ENCODE results near the gene INPP5F.

Gene INPP5F

GRCh38 chr10:119853574-119853973 lies 127.7 kb downstream of the INPP5F start:
- CTCF ChIA-PET, result interaction anchor here (1.4 kb wide), 1 partner anchor 100 kb away, joined by 4 read pairs; no protein-coding TSS in a partner anchor
- Histone ChIP-seq H3K4me3 (ENCODE audit: control insufficient read depth in 1 of 7, extremely low read depth in 1 of 7, insufficient read depth in 4 of 7, low read depth in 2 of 7, low read length in 6 of 7) (no peak overlapping the region), H3K27ac (ENCODE audit: insufficient read depth in 1 of 2, low read depth in 1 of 2, low read length in 2 of 2, poor library complexity in 1 of 2, severe bottlenecking in 2 of 2) (peak overlapping the region in 1 of 2 experiments; percentile 2), H3K9me3 (ENCODE audit: control extremely low read depth in 1 of 5, control insufficient read depth in 4 of 5, insufficient read depth in 2 of 5, low read depth in 1 of 5, low read length in 4 of 5) (no peaks in the 10 kb centered on the region), H3K36me3 (ENCODE audit: control insufficient read depth in 4 of 4, insufficient read depth in 4 of 4, low read length in 3 of 4) (peaks cover 15 to 74% (median 45%) of the 10 kb centered on the region in 4 experiments), H3K4me1 (ENCODE audit: control extremely low read depth in 1 of 4, control insufficient read depth in 4 of 4, insufficient read depth in 4 of 4, low read length in 3 of 4) (no peaks in the 10 kb centered on the region), H3K27me3 (replicated peaks in 2 of 5; ENCODE audit: control insufficient read depth in 4 of 5, insufficient read depth in 5 of 5, low read length in 4 of 5) (no peaks in the 10 kb centered on the region)
- POLR2A ChIA-PET, result interaction anchor here (0.7 kb wide), 1 partner anchor 116 kb away, joined by 3 read pairs; no protein-coding TSS in a partner anchor
- DNase-seq, result no peak
- WGBS (ENCODE audit: insufficient coverage), result 100% methylated on average over 1 of the region's 1 CpG

- POLR2A ChIA-PET, result interaction anchor here (0.5 kb wide), 1 partner anchor 106 kb away, joined by 3 read pairs; no protein-coding TSS in a partner anchor
- Histone ChIP-seq H3K36me3 (ENCODE audit: control insufficient read depth in 4 of 4, insufficient read depth in 4 of 4, low read length in 3 of 4) (peaks cover 5 to 38% (median 24%) of the 10 kb centered on the region in 4 experiments), H3K27me3 (replicated peaks in 2 of 5; ENCODE audit: control insufficient read depth in 4 of 5, insufficient read depth in 5 of 5, low read length in 4 of 5) (no peaks in the 10 kb centered on the region), H3K27ac (ENCODE audit: insufficient read depth in 1 of 2, low read depth in 1 of 2, low read length in 2 of 2, poor library complexity in 1 of 2, severe bottlenecking in 2 of 2) (no peak overlapping the region), H3K4me1 (ENCODE audit: control extremely low read depth in 1 of 4, control insufficient read depth in 4 of 4, insufficient read depth in 4 of 4, low read length in 3 of 4) (peaks cover 0 to 14% (median 3%) of the 10 kb centered on the region in 4 experiments), H3K9me3 (ENCODE audit: control extremely low read depth in 1 of 5, control insufficient read depth in 4 of 5, insufficient read depth in 2 of 5, low read depth in 1 of 5, low read length in 4 of 5) (no peaks in the 10 kb centered on the region), H3K4me3 (ENCODE audit: control insufficient read depth in 1 of 7, extremely low read depth in 1 of 7, insufficient read depth in 4 of 7, low read depth in 2 of 7, low read length in 6 of 7) (no peak overlapping the region)
- CTCF ChIA-PET, result interaction anchor here (0.8 to 4.8 kb wide), 11 partner anchors 9 to 265 kb away, joined by 3 to 90 read pairs (median 11); partner anchors contain the start of gene MCMBP
- no peak for DNase-seq
- no CpG with 5 or more reads among the region's 1 CpG for WGBS (ENCODE audit: insufficient coverage)
Measured at GRCh38 chr10:119858063-119858462, 132.2 kb downstream of the INPP5F start.

- peaks cover 0 to 30% (median 17%) of the 10 kb centered on the region in 4 experiments for H3K36me3 ChIP-seq (ENCODE audit: control insufficient read depth in 4 of 4, insufficient read depth in 4 of 4, low read length in 3 of 4)
- peaks cover 0 to 14% (median 3%) of the 10 kb centered on the region in 4 experiments for H3K4me1 ChIP-seq (ENCODE audit: control extremely low read depth in 1 of 4, control insufficient read depth in 4 of 4, insufficient read depth in 4 of 4, low read length in 3 of 4)
- H3K9me3 ChIP-seq (ENCODE audit: control extremely low read depth in 1 of 5, control insufficient read depth in 4 of 5, insufficient read depth in 2 of 5, low read depth in 1 of 5, low read length in 4 of 5), result peaks cover 0 to 6% (median 2%) of the 10 kb centered on the region in 5 experiments
- H3K4me3 ChIP-seq (ENCODE audit: control insufficient read depth in 1 of 7, extremely low read depth in 1 of 7, insufficient read depth in 4 of 7, low read depth in 2 of 7, low read length in 6 of 7), result no peak overlapping the region
- DNase-seq, result peak; percentile 68 to 84 (median 81)
- ChIA-PET POLR2A (interaction anchor here (1.0 kb wide), 1 partner anchor 134 kb away, joined by 3 read pairs; the partner anchor contains the start of gene INPP5F), CTCF (interaction anchor here (0.5 to 4.8 kb wide), 27 partner anchors 8 to 257 kb away, joined by 3 to 90 read pairs (median 4); partner anchors contain the start of gene MCMBP)
- no peaks in the 10 kb centered on the region for H3K27me3 ChIP-seq (replicated peaks in 2 of 5; ENCODE audit: control insufficient read depth in 4 of 5, insufficient read depth in 5 of 5, low read length in 4 of 5)
- WGBS (ENCODE audit: insufficient coverage), result no CpG with 5 or more reads among the region's 1 CpG
- no peak overlapping the region for H3K27ac ChIP-seq (ENCODE audit: insufficient read depth in 1 of 2, low read depth in 1 of 2, low read length in 2 of 2, poor library complexity in 1 of 2, severe bottlenecking in 2 of 2)
Measured at GRCh38 chr10:119859420-119860258, 133.8 kb downstream of the INPP5F start.

- Histone ChIP-seq H3K36me3 (ENCODE audit: control insufficient read depth in 4 of 4, insufficient read depth in 4 of 4, low read length in 3 of 4) (peaks cover 2 to 30% (median 19%) of the 10 kb centered on the region in 4 experiments), H3K4me1 (ENCODE audit: control extremely low read depth in 1 of 4, control insufficient read depth in 4 of 4, insufficient read depth in 4 of 4, low read length in 3 of 4) (peaks cover 0 to 14% (median 3%) of the 10 kb centered on the region in 4 experiments), H3K9me3 (ENCODE audit: control extremely low read depth in 1 of 5, control insufficient read depth in 4 of 5, insufficient read depth in 2 of 5, low read depth in 1 of 5, low read length in 4 of 5) (peaks cover 0 to 11% (median 2%) of the 10 kb centered on the region in 5 experiments), H3K27ac (ENCODE audit: insufficient read depth in 1 of 2, low read depth in 1 of 2, low read length in 2 of 2, poor library complexity in 1 of 2, severe bottlenecking in 2 of 2) (no peak overlapping the region), H3K27me3 (replicated peaks in 2 of 5; ENCODE audit: control insufficient read depth in 4 of 5, insufficient read depth in 5 of 5, low read length in 4 of 5) (no peaks in the 10 kb centered on the region), H3K4me3 (ENCODE audit: control insufficient read depth in 1 of 7, extremely low read depth in 1 of 7, insufficient read depth in 4 of 7, low read depth in 2 of 7, low read length in 6 of 7) (no peak overlapping the region)
- ChIA-PET CTCF (interaction anchor here (1.4 to 4.8 kb wide), 7 partner anchors 11 to 252 kb away, joined by 4 to 90 read pairs (median 15); partner anchors contain the start of gene MCMBP), POLR2A (interaction anchor here (0.6 kb wide), 1 partner anchor 164 kb away, joined by 8 read pairs; no protein-coding TSS in a partner anchor)
- DNase-seq, result no peak
- WGBS (ENCODE audit: insufficient coverage), result 90% methylated on average over 2 of the region's 7 CpGs
Measured at GRCh38 chr10:119860866-119861607, 135.2 kb downstream of the INPP5F start.

- ChIA-PET POLR2A (interaction anchor here (0.6 to 1.5 kb wide), 2 partner anchors 9 to 998 kb away, joined by 3 read pairs; no protein-coding TSS in a partner anchor), CTCF (interaction anchor here (0.7 to 4.6 kb wide), 5 partner anchors 9 to 265 kb away, joined by 3 to 59 read pairs (median 5); partner anchors contain the start of gene MCMBP)
- WGBS (ENCODE audit: insufficient coverage), result no CpG with 5 or more reads among the region's 1 CpG
- H3K9me3 ChIP-seq (ENCODE audit: control extremely low read depth in 1 of 5, control insufficient read depth in 4 of 5, insufficient read depth in 2 of 5, low read depth in 1 of 5, low read length in 4 of 5), result peaks cover 0 to 11% (median 2%) of the 10 kb centered on the region in 5 experiments
- no peaks in the 10 kb centered on the region for H3K27me3 ChIP-seq (replicated peaks in 2 of 5; ENCODE audit: control insufficient read depth in 4 of 5, insufficient read depth in 5 of 5, low read length in 4 of 5)
- H3K27ac ChIP-seq (ENCODE audit: insufficient read depth in 1 of 2, low read depth in 1 of 2, low read length in 2 of 2, poor library complexity in 1 of 2, severe bottlenecking in 2 of 2), result no peak overlapping the region
- peaks cover 0 to 14% (median 4%) of the 10 kb centered on the region in 4 experiments for H3K4me1 ChIP-seq (ENCODE audit: control extremely low read depth in 1 of 4, control insufficient read depth in 4 of 4, insufficient read depth in 4 of 4, low read length in 3 of 4)
- no peak overlapping the region for H3K4me3 ChIP-seq (ENCODE audit: control insufficient read depth in 1 of 7, extremely low read depth in 1 of 7, insufficient read depth in 4 of 7, low read depth in 2 of 7, low read length in 6 of 7)
- DNase-seq, result no peak
- H3K36me3 ChIP-seq (ENCODE audit: control insufficient read depth in 4 of 4, insufficient read depth in 4 of 4, low read length in 3 of 4), result peaks cover 2 to 22% (median 12%) of the 10 kb centered on the region in 4 experiments
Measured at GRCh38 chr10:119862524-119862923, 136.7 kb downstream of the INPP5F start.

- Histone ChIP-seq H3K4me3 (ENCODE audit: control insufficient read depth in 1 of 7, extremely low read depth in 1 of 7, insufficient read depth in 4 of 7, low read depth in 2 of 7, low read length in 6 of 7) (no peak overlapping the region), H3K4me1 (ENCODE audit: control extremely low read depth in 1 of 4, control insufficient read depth in 4 of 4, insufficient read depth in 4 of 4, low read length in 3 of 4) (peaks cover 0 to 17% (median 6%) of the 10 kb centered on the region in 4 experiments), H3K9me3 (ENCODE audit: control extremely low read depth in 1 of 5, control insufficient read depth in 4 of 5, insufficient read depth in 2 of 5, low read depth in 1 of 5, low read length in 4 of 5) (peaks cover 0 to 11% (median 2%) of the 10 kb centered on the region in 5 experiments), H3K27me3 (replicated peaks in 2 of 5; ENCODE audit: control insufficient read depth in 4 of 5, insufficient read depth in 5 of 5, low read length in 4 of 5) (no peaks in the 10 kb centered on the region), H3K27ac (ENCODE audit: insufficient read depth in 1 of 2, low read depth in 1 of 2, low read length in 2 of 2, poor library complexity in 1 of 2, severe bottlenecking in 2 of 2) (no peak overlapping the region), H3K36me3 (ENCODE audit: control insufficient read depth in 4 of 4, insufficient read depth in 4 of 4, low read length in 3 of 4) (peaks cover 0 to 14% (median 7%) of the 10 kb centered on the region in 4 experiments)
- POLR2A ChIA-PET, result no interaction called here
- peak in 2 of 3 donors; percentile 34 to 35 for DNase-seq
- CTCF ChIA-PET, result interaction anchor here (1.4 to 2.2 kb wide), 3 partner anchors 8 to 180 kb away, joined by 3 to 4 read pairs (median 3); no protein-coding TSS in a partner anchor
- WGBS (ENCODE audit: insufficient coverage), result 33% methylated on average over 2 of the region's 4 CpGs
Measured at GRCh38 chr10:119863951-119864565, 138.2 kb downstream of the INPP5F start.

Data from common myeloid progenitor, CD34-positive (primary cell).